ENCODE results near the gene NXT1. TPM values are rescaled to one million over a fixed set of nuclear protein-coding genes. Genes with fewer than 3 reads are reported as not detected.

NXT1 gene
- total RNA-seq, 2 experiments from 2014 or later: 35.8 to 37.8 TPM

- intact Hi-C loops (cut with micrococcal nuclease): loop anchor here (5.0 kb wide), 1 partner anchor 648 kb away; no protein-coding TSS in a partner anchor
- DNase-seq: peak; percentile 64
- POLR2A ChIA-PET: interaction anchor here (1.0 to 1.5 kb wide), 3 partner anchors 8 to 10 kb away, joined by 3 to 4 read pairs (median 3); partner anchors contain the start of gene NXT1
- no peak overlapping the region for H3K4me3 Mint-ChIP-seq
- H3K27ac Mint-ChIP-seq: no peak overlapping the region
- peak; percentile 54 for TF ChIP-seq CTCF (IDR thresholded peaks at IDR 0.05)
- no peaks in the 10 kb centered on the region for H3K27me3 Mint-ChIP-seq
- peak; percentile 72 for ATAC-seq
- H3K36me3 Mint-ChIP-seq (ENCODE audit: low read depth): no peaks in the 10 kb centered on the region
- H3K4me1 Mint-ChIP-seq (ENCODE audit: low read depth): no peaks in the 10 kb centered on the region
- H3K9me3 Mint-ChIP-seq: no peaks in the 10 kb centered on the region
- CTCF ChIA-PET: interaction anchor here (0.8 to 5.0 kb wide), 6 partner anchors 8 to 1001 kb away, joined by 3 to 42 read pairs (median 6); partner anchors contain the start of gene NXT1
Measured at GRCh38 chr20:23340524-23340923, 10.1 kb upstream of the NXT1 start.

GRCh38 chr20:23341073-23341472 lies 9.5 kb upstream of the NXT1 start:
- Mint-ChIP-seq H3K9me3 (no peaks in the 10 kb centered on the region), H3K4me1 (ENCODE audit: low read depth) (no peaks in the 10 kb centered on the region), H3K27me3 (no peaks in the 10 kb centered on the region), H3K4me3 (no peak overlapping the region), H3K36me3 (ENCODE audit: low read depth) (no peaks in the 10 kb centered on the region), H3K27ac (no peak overlapping the region)
- ATAC-seq (no peak), DNase-seq (no peak)
- ChIA-PET POLR2A (interaction anchor here (1.0 to 1.5 kb wide), 3 partner anchors 8 to 9 kb away, joined by 3 to 4 read pairs (median 3); partner anchors contain the start of gene NXT1), CTCF (interaction anchor here (0.8 to 5.0 kb wide), 5 partner anchors 9 to 1002 kb away, joined by 3 to 42 read pairs (median 7); partner anchors contain the start of gene NXT1)
- no peak for TF ChIP-seq CTCF (IDR thresholded peaks at IDR 0.05)
- intact Hi-C loops (cut with micrococcal nuclease): loop anchor here (5.0 kb wide), 1 partner anchor 649 kb away; no protein-coding TSS in a partner anchor

GRCh38 chr20:23343590-23343989 lies 7.0 kb upstream of the NXT1 start:
- Mint-ChIP-seq H3K27ac (no peak overlapping the region), H3K36me3 (ENCODE audit: low read depth) (no peaks in the 10 kb centered on the region), H3K4me1 (ENCODE audit: low read depth) (peaks cover 6% of the 10 kb centered on the region), H3K4me3 (no peak overlapping the region), H3K27me3 (no peaks in the 10 kb centered on the region), H3K9me3 (no peaks in the 10 kb centered on the region)
- DNase-seq (no peak), ATAC-seq (no peak)
- CTCF ChIA-PET: interaction anchor here (1.5 to 5.0 kb wide), 2 partner anchors 98 to 652 kb away, joined by 3 to 42 read pairs; no protein-coding TSS in a partner anchor
- POLR2A ChIA-PET: no interaction called here
- intact Hi-C loops (cut with micrococcal nuclease): loop anchor here (5.0 kb wide), 1 partner anchor 651 kb away; no protein-coding TSS in a partner anchor
- no peak for TF ChIP-seq CTCF (IDR thresholded peaks at IDR 0.05)

GRCh38 chr20:23344336-23344735 lies 6.3 kb upstream of the NXT1 start:
- Mint-ChIP-seq H3K4me3 (no peak overlapping the region), H3K27ac (no peak overlapping the region), H3K9me3 (no peaks in the 10 kb centered on the region), H3K36me3 (ENCODE audit: low read depth) (no peaks in the 10 kb centered on the region), H3K4me1 (ENCODE audit: low read depth) (peaks cover 14% of the 10 kb centered on the region), H3K27me3 (no peaks in the 10 kb centered on the region)
- TF ChIP-seq CTCF (IDR thresholded peaks at IDR 0.05): no peak
- CTCF ChIA-PET: interaction anchor here (1.0 kb wide), 1 partner anchor 652 kb away, joined by 4 read pairs; no protein-coding TSS in a partner anchor
- DNase-seq: no peak
- no peak for ATAC-seq
- intact Hi-C loops (cut with micrococcal nuclease): loop anchor here (5.0 kb wide), 1 partner anchor 652 kb away; no protein-coding TSS in a partner anchor
- POLR2A ChIA-PET: no interaction called here

GRCh38 chr20:23346002-23346401 lies 4.6 kb upstream of the NXT1 start:
- DNase-seq (no peak), ATAC-seq (no peak)
- CTCF ChIA-PET: interaction anchor here (1.2 kb wide), 1 partner anchor 101 kb away, joined by 3 read pairs; no protein-coding TSS in a partner anchor
- Mint-ChIP-seq H3K36me3 (ENCODE audit: low read depth) (no peaks in the 10 kb centered on the region), H3K27ac (no peak overlapping the region), H3K4me1 (ENCODE audit: low read depth) (peaks cover 16% of the 10 kb centered on the region), H3K27me3 (no peaks in the 10 kb centered on the region), H3K4me3 (no peak overlapping the region), H3K9me3 (no peaks in the 10 kb centered on the region)
- intact Hi-C loops (cut with micrococcal nuclease): no loop called here
- TF ChIP-seq CTCF (IDR thresholded peaks at IDR 0.05): no peak
- POLR2A ChIA-PET: no interaction called here

Measured in activated CD8-positive, alpha-beta T cell treated with anti-CD3 and anti-CD28 coated beads for 36 hours (primary cell).